Stimulated activated CD8-positive, alpha-beta memory T cell treated with anti-CD3 and anti-CD28 coated beads, Interleukin-4, amount 100 ng/mL, for 48 hours (primary cell): ENCODE results near the gene IL16.
"Not testable (repeated sequence)": the region's sequence is repeated elsewhere in the genome, so short reads cannot be mapped to it uniquely, and the experiment has no call there.

Source experiments
- DNase-seq: peaks from one replicate; pipeline ENCODE4 v3.0.0-alpha.2; 2020

IL16 gene

DNA sequence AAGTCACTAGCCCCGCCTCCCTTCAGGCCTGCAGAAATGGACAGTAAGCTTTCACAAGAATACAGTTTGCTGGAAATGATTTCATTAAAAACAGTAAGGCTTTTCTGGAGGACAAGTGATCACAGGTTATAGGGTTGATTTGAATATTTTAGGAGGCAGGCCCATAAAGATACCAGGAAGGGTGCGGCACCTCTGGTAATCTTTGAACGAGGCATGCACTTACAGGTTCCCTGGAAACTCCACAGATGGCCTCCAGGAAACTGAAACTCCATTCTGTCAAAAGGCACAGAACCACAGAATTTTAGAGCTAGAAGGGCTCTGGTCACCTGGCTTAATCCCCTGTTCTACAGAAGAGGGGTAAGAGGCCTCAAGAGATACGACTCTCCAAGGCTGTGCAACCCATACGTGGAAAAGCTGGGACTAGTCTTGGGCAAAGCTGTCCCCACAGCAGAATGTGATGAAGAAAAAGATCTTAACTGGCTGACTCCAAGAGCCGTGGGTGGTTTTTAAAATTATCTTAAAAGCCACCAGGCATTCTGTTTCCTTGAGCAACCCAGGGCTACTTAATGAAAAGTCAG, 126.1 kb downstream of the IL16 start:
- DNase-seq: no peak

DNA sequence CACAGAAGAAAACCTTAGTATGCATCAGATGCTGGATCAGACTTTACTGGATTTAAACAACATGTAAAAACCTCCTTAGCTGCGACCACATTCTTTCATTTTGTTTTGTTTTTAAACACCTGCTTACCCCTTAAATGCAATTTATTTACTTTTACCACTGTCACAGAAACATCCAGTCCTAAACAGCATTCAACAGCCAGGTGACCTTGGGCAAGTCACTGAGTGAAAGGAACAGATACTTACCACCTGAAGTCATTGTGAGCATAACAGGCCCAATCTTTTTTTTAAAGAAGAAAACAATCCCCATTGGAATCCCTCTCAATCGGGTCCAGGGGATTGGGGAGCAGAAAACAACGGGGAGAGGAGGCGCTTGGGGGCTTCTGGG, 126.9 kb downstream of the IL16 start:
- DNase-seq: no peak

DNA sequence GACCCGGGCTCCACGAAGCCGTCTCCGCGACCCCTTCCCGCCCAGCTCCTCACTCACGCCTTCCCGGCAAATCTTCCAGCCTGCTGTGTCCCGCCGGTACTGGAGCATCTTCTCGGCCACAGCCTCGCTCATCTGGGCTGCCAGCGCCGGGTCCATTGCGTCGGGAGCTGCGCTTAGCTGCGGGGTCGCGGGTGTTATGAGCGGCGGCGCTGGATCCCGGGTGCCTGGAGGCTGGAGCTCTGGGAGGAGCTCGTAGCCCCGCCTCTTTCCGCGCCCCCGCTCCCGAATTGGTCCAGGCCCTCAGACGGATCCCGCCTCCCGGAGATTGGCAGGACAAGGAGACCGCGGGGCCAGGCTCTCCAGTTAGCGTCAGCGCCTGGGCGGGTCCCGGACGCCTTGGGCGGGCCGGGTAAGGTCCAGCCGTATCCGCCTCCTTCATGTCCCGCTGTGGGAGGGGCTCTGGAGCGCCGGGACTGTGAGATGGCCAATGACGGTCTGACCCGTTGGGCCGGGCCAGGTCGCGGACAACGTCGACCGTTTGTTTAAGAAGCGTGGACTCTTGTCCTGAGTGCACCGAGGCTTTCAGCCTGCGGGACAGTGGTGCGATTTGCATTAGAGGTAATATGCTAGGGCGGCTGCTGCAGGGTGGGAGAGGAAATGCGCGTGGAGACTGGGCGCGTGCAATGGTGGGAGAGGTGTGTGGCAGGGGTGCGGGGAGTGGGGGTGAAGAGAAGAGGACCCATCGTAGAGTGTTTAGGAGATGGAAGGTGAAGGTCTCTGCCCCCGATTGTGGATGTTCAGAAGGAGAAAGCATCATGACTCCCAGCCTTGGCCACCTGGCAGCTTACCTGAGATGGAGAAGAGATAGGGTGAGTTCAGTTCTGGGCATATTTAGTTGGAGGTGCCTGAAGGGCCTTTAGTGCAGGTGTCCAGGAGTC, 127.5 kb downstream of the IL16 start, which contains the start of gene STARD5:
Gene STARD5, minus strand, starts transcription at position 198 of the 938 bp plus-strand sequence. Its CDS starts 42 bp downstream, at position 156.
- peak; percentile 99 for DNase-seq

DNA sequence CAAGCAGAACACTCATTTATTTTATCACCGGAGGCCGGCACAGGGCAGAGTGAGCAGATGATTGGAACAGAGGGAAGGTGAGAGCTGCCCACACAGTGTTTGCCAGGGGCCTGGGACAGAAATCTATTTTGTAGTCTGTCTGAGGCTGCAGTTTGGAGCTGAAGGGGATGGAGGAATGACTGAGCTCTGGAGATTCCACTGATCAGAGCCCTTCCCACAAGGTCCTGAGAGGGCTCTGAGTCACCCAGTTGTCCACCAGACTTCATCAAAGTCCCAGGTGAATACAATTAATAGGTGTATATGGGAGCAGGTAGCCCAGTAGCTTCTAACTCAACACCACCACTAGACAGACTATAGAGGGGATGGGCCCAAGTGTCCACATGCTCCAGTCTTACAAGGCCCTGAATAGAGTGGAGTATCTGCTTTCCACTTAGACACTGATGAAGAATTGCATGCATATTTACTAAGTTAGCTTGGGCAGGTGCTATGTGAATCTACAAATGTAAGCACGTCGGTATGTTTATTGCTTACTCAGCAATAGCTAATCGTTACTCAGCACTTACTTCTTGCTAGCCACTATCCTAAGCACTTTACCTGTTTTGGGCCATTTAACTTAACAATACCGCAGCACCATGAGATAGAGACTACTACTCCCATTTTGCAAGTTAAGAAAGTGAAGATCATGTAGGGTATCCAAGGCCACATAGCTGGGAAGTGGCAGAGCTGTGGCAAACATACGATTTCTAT, 130.0 kb downstream of the IL16 start:
- no peak for DNase-seq

DNA sequence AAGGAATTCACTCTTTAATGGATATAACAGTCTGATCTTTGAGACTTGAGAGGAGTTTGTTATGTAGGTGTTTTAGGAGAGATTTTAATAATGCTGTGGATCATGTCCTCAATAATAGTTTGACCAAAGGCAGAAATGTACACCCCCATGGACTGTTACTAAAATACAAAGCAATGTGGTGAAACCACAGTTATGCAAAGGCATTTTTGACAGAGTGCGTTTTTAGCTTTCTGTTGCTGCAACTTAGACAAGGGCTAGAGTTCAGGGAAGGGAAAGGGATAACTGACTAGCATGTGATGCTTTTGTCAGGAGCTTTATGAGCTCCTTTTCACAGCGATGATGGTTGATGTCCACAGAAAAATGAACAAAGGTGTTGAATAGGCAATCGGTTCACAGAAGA, 130.8 kb downstream of the IL16 start:
- DNase-seq: no peak

DNA sequence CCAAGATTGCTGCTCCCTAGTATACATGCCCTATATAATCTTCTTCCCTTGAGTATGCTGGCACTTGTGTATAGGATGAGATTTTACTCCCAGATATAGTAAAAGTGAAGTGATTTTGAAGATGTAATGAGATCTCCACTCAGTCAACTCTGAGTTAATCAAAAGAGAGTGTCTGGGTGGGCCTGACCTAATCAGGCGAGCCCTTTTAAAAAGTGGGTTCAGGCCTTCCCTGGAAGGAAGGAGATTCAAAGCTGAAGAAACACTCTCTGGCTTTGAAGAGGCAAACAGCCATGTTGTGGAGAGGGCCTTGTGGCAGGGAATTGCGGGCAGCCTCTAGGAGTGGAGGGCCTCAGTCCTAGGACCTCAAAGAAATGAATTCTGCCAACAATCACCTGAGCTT, 132.8 kb downstream of the IL16 start:
- DNase-seq: no peak

DNA sequence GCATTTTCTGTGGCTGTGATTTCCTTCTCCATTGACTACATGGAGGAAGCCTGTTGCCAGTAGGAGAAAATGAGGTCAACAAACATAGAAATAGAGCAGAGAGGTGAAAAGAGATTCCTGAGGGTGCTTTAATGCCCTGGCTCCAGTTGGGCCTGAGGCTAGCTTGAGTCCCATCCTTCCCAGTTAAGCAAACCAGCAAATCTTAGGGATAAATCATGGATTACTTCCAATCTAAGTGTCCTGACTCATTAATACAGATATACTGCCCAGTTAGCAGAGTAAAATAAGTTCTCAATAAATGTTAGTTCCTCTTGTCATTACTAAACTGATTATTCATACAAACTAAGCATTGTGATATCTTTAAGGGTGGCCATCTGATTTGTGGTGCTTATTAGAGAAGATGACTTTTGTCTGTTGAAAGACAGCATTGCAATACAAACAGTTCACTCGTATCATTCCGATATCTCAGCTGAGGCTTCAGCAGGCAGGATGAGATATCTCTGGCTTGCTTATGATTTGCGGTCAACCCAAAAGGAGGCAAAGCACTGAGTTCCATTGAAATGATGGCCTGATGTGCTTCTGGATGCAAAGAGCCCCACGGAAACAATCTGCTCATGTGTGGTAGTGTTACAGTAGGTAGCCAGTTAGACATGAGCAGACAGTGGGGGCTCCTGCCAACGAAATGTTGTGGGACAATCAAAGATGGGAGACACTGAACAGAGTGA, 133.8 kb downstream of the IL16 start:
- DNase-seq: no peak

DNA sequence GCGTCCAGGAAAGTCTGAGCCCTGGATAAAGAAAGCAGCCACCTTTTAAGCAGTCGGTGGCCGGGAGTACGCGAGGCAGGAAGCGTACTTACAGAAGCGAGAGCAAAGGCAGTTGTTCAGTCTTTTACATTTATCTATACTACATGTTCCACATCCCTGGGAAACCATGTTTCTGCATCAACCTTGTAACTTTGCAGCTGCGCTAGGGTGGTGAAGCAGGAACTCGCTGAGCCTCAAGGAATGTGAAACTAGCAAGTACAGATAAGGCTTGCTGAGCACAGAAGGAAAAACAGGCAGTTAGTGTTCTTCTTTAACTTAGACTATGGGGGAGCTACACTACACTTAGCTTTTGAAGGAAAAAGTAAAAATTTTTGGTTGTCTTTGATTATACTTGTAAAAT, 134.5 kb downstream of the IL16 start:
- not testable (repeated sequence) for DNase-seq

DNA sequence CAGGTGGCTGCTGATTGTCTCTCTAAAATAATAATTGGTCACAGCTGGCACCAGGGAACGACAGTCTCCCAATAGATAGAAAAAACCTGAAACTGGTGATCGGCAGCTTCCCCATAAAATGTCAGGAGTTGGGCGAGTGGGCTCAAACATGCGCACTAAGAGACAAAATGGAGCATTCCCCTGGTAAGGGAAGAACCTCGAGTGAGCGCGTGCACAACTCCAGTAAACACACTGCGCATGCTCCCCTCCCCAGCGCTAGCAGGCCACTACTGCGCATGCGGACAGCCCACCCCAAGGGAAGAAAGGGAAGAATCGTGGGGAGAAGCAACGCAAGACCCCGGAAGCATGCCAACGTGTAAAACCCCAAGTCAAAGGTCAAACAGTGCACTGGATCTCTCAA, 134.9 kb downstream of the IL16 start:
- no peak for DNase-seq

DNA sequence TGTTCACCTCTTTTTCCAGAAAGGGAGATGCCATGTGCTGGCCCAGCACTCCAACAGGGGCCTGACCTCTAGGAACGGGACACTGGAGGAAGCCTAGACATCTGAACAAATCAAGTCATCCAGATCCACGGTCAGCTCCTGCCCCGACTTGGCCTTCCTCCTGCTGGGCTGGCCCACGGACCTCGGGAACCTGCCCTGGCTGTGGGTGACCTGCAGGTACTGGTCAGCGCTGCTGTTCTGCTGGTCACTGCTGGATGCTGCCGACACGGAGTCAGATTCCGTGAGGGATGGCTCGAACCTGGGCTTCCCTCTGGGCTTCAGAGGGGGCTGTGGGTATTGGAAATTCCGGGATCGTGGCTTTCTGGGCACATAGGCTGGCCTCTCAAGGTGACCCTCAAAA, 135.6 kb downstream of the IL16 start:
- DNase-seq: no peak

DNA sequence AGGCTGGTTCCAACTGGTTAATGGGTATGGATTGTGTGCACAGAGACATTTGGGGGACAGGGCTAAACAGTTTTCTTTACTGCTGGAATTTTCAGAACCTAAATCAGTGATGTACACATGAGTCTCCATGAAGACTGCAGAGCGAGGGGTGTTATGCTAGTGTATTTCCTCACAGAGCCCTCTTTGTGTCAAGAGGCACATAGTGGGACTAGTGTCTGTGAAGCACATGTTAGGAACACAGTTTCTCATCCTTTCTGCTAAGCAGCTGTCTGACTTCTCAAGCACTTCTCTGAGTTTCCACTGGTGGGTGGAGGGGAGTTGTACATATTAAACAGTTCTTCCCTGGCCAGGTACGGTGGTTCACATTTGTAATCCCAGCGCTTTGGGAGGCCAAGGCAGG, 136.7 kb downstream of the IL16 start:
- DNase-seq: no peak

DNA sequence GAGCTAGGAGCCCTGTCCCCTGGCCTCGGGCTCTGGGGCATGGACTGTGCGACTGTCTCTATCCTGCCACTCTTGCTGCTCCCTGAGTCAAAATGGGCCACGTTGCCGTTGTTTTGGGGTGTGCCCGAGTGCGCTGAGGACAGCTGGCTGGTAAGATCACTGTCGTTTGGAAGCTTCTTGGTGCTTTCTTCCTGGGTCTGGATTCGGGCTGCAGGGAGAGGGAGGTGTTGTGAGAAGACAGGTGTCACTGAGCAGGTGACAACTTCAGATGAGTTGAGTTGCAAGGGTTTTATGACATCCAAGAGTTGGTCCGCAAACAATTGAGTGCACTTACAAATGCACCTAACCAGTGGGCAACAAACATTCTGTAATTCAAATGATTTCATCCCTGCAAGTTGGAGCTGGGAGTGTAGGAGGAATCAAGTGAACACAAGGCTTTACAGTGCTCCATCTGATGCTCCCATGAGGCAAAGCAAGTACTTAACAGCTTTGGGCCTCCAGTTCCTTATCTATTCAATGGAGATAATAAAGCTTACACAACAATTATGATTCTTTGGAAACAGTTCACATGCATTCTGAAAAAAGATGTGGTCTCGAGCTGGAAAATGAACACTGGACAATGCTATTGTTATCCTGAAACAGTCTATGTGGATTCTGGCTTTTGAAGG, 138.2 kb downstream of the IL16 start:
- DNase-seq: no peak

DNA sequence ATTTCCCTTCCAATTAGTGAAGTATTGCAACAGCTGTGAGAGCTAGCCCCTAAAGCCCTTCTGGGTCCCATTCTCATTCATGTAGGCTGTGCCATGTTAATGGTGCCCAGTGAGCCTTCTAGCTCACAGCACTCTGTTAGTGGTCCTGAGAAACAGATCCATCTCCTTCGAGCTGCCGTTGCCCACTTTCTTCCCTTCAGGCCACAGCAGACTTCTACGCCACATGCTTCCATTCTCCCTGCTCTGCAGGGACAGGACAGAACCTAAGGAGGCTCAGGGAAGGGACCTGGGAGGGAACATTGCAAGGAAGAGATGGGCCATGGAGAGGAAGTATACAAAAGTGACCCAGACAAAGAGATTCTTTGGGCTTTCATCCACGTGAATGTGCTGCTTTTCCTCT, 139.0 kb downstream of the IL16 start:
- no peak for DNase-seq

DNA sequence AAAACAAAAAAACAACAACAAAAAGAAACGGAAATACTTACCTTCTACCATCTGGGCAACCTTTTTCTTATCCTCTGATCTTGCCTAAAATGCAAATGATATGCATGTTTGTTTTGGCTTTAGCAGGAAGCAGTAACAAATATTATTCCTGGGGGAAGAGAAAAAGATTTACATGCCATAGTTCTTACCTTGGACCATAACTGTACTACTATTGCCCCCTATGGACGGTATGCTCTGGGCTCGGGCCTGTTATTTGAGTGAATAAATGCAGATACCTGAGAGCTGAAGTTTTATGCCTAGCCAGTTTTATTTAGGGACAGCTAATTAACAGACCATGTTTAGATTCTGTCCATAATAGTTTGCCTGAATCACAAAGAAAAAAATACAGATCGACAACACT, 139.9 kb downstream of the IL16 start:
- DNase-seq: no peak

DNA sequence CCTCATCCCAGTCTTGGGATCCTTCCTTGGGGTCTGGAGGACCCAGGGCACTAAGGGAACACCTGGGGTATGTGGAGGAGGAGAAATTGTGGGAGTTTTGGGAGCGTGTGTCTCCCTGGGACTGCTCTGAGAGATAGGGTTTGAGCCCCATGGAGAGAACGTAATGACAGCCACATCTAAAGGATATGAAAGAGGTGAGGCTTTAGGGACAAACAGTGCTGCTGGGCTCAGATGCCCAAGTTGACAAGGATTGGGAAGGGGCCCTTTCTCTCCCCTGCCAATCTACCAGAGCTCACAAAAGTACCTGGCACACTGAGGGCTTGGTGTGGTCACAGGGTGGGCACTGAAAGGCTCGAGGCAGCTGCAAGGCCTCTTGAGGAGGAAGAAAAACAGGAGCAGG, 140.6 kb downstream of the IL16 start:
- DNase-seq: no peak

DNA sequence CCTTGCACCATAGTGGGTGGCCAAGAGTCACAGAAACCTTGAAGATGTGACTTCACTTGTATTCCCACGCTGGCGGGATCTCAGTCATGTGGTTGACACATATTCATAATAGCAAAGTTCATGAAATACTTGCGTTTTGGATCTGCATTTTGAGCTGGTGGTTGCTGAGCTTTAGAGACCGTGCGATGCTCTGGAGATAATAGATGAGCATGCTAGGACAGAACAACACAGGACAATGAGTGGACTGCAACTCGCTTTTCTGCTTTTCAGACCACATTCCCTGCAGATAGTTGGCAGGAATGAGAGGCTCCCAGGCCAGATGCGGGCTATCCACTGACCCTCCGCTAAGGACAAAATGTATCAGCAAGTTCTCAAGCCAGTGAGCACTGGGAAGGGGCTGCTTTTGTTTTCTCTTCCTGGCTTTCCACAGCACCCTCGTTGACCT, 141.1 kb downstream of the IL16 start:
- DNase-seq: no peak

DNA sequence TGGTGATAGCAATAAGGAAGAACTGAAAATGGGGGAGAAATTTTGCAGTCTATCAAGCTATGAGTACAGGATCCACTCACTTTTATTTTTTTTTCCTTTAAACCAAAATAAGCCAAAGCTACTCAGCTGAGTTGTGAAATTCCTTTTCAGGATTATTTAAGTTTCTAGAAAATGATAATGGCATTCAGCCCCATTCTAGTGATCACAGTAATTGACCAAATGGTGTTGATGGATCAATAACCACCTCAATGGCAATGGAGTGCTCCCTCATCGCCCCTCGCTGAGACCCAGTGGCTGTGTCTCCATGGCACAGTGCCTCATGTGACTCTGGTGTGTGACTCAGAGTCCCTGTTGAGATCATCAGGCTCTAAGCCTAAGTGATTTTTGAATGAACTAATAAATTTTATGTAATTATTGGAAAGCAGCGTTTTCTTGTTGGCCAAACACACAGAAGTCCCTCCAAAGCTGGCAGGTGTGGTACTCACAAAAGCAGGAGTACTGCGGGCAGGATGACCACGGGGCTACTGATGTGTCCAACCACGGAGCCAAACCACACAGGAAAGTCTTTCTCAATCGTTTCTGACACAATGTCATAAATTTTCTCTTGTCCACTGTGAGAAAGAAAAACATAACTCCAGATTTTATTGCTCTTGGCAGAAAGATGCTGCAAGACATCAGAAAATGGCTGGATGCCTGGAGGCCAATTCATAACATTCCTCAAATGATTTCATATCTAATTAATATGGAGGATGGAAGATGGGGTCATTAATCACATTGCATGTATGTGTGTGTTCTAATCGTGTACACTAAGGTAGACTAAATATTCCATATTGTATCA, 141.7 kb downstream of the IL16 start:
- DNase-seq: no peak

DNA sequence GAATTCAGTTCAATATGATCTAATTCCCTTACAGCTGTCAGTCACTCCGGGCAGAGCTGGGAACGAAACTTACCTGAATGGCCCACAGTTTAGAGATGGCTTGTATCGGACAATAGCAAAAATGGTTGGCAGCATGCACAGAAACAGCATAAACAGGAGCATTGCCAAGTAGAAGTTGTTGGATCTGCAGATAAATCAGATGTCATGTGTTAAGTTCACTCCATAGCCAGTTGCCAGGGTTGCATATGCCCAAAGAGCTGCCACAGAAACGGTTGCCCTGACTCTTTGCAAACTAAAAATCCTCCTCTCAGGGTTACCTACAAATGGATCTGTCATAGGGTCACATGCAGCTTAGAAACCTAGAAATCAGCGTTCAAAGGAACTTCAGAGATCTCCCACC, 142.6 kb downstream of the IL16 start:
- no peak for DNase-seq

DNA sequence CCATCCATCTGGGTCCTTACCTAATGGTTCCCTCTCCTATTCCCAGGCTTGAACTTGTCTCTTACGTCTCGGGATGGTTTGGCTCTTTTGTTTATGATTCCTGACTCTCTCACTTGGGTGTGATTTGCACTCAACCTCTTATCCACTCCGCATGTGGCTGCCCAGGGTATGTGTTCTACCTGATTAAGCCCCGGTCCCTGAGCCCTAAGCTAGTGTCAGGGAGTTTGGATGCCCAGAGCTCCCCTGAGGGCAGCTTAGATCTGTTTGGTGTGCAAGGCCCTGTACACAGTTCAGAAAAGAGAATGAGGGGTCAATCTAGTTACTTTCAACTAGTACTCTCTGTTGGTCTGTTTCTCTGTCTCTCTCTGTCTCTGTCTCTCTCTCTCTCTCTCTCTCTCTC, 143.2 kb downstream of the IL16 start:
- DNase-seq: no peak

DNA sequence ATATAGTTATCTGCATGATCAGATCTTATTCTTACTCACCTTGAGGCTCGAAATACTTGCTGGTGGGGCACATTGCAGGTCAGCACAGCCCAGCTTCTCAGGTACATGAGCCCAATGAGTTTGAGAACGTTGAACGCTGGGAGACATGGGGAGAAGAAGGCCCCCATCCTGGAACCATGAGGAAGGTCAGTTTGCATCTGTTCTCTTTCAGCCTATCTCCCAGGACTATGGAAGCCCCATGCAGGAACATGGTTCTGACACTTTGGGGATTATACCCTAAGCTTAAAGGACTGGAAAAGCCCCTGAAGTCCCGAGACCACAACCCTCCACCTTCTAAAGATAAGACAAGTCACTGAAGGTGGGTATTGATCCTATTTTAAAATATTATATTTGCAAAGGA, 144.7 kb downstream of the IL16 start:
- no peak for DNase-seq

DNA sequence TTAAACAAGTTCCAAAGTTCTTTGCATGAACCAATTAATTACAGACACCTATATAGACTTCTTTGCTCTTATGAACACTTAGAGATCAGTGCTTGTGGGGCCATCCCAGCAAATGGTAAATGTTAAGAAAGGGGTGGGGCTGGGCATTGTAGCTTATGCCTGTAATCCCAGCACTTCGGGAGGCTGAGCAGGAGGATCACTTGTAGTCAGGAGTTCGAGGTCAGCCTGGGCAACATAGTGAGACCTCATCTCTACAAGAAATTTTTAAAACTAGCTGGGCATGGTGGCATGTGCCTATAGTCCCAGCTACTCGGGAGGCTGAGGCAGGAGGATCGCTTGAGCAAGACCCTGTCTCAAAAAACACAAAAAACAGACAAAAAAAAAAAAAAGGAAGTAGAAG, 146.7 kb downstream of the IL16 start:
- no peak for DNase-seq

DNA sequence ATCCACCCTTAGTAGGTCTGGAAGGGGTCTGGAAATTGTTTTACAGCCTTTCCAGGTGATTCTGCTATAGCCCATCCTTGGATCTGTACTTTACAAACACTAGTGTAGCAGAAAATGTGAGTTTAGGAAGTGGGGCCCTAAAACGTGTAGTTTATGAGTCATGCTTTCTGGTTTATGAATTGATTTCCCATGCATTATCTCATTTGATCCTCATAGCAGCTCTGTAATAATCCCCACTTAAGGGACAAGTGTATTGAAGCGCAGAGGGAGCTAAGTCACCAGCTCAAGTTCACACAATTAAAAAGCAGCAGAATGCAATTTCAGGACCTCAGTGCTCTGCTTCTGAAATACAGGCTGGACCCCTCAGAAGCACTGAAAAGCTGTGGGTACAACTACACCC, 149.9 kb downstream of the IL16 start:
- DNase-seq: no peak
